PC-9 (cell line): ENCODE data around the gene VWA3A. TPM values are rescaled to one million over a fixed set of nuclear protein-coding genes. Genes with fewer than 3 reads are reported as not detected.
"Not testable (repeated sequence)": the region's sequence is repeated elsewhere in the genome, so short reads cannot be mapped to it uniquely, and the experiment has no call there.

Experiments used
- BruUV-seq: library from RNA; stranded (reverse); fragments of 400-500 nt; replicated peaks from 2 replicates; lab custom pipeline; 2021; lab: Mats Ljungman, UMichigan
- CTCF ChIA-PET: fragments of 300-600 bp; sonication (Branson Sonifier 250); formaldehyde crosslinking; loops from one replicate; lab custom pipeline; 2022; ENCODE audit warnings: antibody characterized with exemption; lab: Charles Lee
- POLR2A ChIA-PET: fragments of 300-600 bp; sonication (Branson Sonifier 250); formaldehyde crosslinking; loops from one replicate; lab custom pipeline; 2022; ENCODE audit warnings: antibody characterized with exemption; ENCODE audit not compliant: unreplicated experiment; lab: Charles Lee
- DNase-seq, 2 experiments: peaks; one replicate each; pipeline versions ENCODE4 v3.0.0 to v3.0.0-alpha.2; 2015 to 2022; ENCODE audit warnings: mixed read lengths in 1 of 2
- H2AFZ ChIP-seq: fragments of 200-600 bp; sonication (generic); 2 replicates; pipeline ENCODE4 v1.8.1; 2017; ENCODE audit warnings: antibody characterized with exemption
- H3F3A ChIP-seq: fragments of 200-600 bp; sonication (generic); 2 replicates; pipeline ENCODE4 v1.8.1; 2017; ENCODE audit warnings: antibody characterized with exemption, mild to moderate bottlenecking, low read depth; ENCODE audit not compliant: insufficient read depth
- H3K27ac ChIP-seq: fragments of 200-600 bp; sonication (generic); 2 replicates; pipeline ENCODE4 v1.6.1; 2016; ENCODE audit warnings: mixed run types
- H3K27me3 ChIP-seq: fragments of 200-600 bp; sonication (generic); 2 replicates; pipeline ENCODE4 v1.6.1; 2016; ENCODE audit warnings: low read depth, mixed run types; ENCODE audit not compliant: insufficient read depth
- H3K36me3 ChIP-seq: fragments of 200-600 bp; sonication (generic); 2 replicates; pipeline ENCODE4 v1.6.1; 2016; ENCODE audit warnings: low read depth, mixed run types
- H3K4me1 ChIP-seq: fragments of 200-600 bp; sonication (generic); replicated peaks from 2 replicates; pipeline ENCODE4 v1.6.1; 2016; ENCODE audit warnings: mixed run types; ENCODE audit not compliant: insufficient read depth
- H3K4me2 ChIP-seq: fragments of 200-600 bp; sonication (generic); 2 replicates; pipeline ENCODE4 v1.6.1; 2017; ENCODE audit warnings: mixed run types
- H3K4me3 ChIP-seq: fragments of 200-600 bp; sonication (generic); 2 replicates; pipeline ENCODE4 v1.6.1; 2016; ENCODE audit warnings: mixed run types
- H3K79me2 ChIP-seq: fragments of 200-600 bp; sonication (generic); 2 replicates; pipeline ENCODE4 v1.6.1; 2017; ENCODE audit warnings: low read depth, mixed run types
- H3K9me2 ChIP-seq: fragments of 200-600 bp; sonication (generic); 2 replicates; pipeline ENCODE4 v1.8.1; 2017; ENCODE audit warnings: mild to moderate bottlenecking; ENCODE audit not compliant: insufficient read depth
- H3K9me3 ChIP-seq: fragments of 200-600 bp; sonication (generic); 2 replicates; pipeline ENCODE4 v1.8.1; 2016; ENCODE audit warnings: low read depth; ENCODE audit not compliant: insufficient read depth
- H4K20me1 ChIP-seq: fragments of 200-600 bp; sonication (generic); 2 replicates; pipeline ENCODE4 v1.8.1; 2017; ENCODE audit not compliant: insufficient read depth
- CTCF ChIP-seq: fragments of 200-600 bp; sonication (generic); conservative IDR thresholded peaks from 2 replicates; pipeline ENCODE4 v1.6.1; 2017; ENCODE audit warnings: mixed run types, antibody characterized with exemption, mild to moderate bottlenecking, moderate library complexity
- EZH2 ChIP-seq: fragments of 200-600 bp; sonication (generic); IDR thresholded peaks from 2 replicates; pipeline ENCODE4 v1.8.0; 2017; ENCODE audit warnings: antibody characterized with exemption, low read depth
- intact Hi-C: fragments of 100-400 bp; cut with micrococcal nuclease; formaldehyde crosslinking; loops from one replicate; pipeline ENCODE4 v1.10.0; 2022; ENCODE audit not compliant: unreplicated experiment
- total RNA-seq: library from RNA; stranded (reverse); gene quantifications from 2 replicates; pipeline ENCODE4 v1.2.3, GENCODE V29; 2021

VWA3A gene
- total RNA-seq, 1 experiment from 2014 or later = 0.83 TPM

- ChIA-PET POLR2A (no interaction called here), CTCF (no interaction called here)
- no peaks in the 10 kb centered on the region for H4K20me1 ChIP-seq
- H3K4me2 ChIP-seq = no peak overlapping the region
- no peaks in the 10 kb centered on the region for H3K79me2 ChIP-seq
- H3K4me1 ChIP-seq = peaks cover 9% of the 10 kb centered on the region; the same call in 1 of the 2 replicates
- H3K36me3 ChIP-seq = no peaks in the 10 kb centered on the region
- TF ChIP-seq EZH2 = no peak
- TF ChIP-seq CTCF = no peak
- no peak overlapping the region for H3K27ac ChIP-seq
- 0 out of 2 replicates have a peak, but pooled peaks cover 6% of the 10 kb centered on the region for H3F3A ChIP-seq
- intact Hi-C loops = no loop called here
- no peak overlapping the region for H2AFZ ChIP-seq
- DNase-seq = no peak
- H3K4me3 ChIP-seq = no peak overlapping the region
- H3K9me3 ChIP-seq = no peaks in the 10 kb centered on the region
- H3K27me3 ChIP-seq = no peaks in the 10 kb centered on the region; the same call in 1 of the 2 replicates
- BruUV-seq = no TSS peak
- H3K9me2 ChIP-seq = no peaks in the 10 kb centered on the region
These were observed 59.1 kb downstream of the VWA3A start for GRCh38 chr16:22151246-22151998.

GRCh38 chr16:22152316-22152715 lies 60.0 kb downstream of the VWA3A start:
- peaks cover 9% of the 10 kb centered on the region; the same call in 1 of the 2 replicates for H3K4me1 ChIP-seq
- intact Hi-C loops = no loop called here
- ChIA-PET POLR2A (no interaction called here), CTCF (no interaction called here)
- H3K4me3 ChIP-seq = no peak overlapping the region
- TF ChIP-seq EZH2 (no peak), CTCF (no peak)
- no peak for DNase-seq
- H3K36me3 ChIP-seq = no peaks in the 10 kb centered on the region
- no peak overlapping the region for H2AFZ ChIP-seq
- no peaks in the 10 kb centered on the region for H3K9me3 ChIP-seq
- 0 out of 2 replicates have a peak, but pooled peaks cover 6% of the 10 kb centered on the region for H3F3A ChIP-seq
- no peaks in the 10 kb centered on the region for H3K9me2 ChIP-seq
- no TSS peak for BruUV-seq
- no peak overlapping the region for H3K27ac ChIP-seq
- H4K20me1 ChIP-seq = no peaks in the 10 kb centered on the region
- H3K4me2 ChIP-seq = no peak overlapping the region
- no peaks in the 10 kb centered on the region; the same call in 1 of the 2 replicates for H3K27me3 ChIP-seq
- H3K79me2 ChIP-seq = no peaks in the 10 kb centered on the region

GRCh38 chr16:22153078-22153477 lies 60.7 kb downstream of the VWA3A start:
- H4K20me1 ChIP-seq, CTCF ChIA-PET, H3K9me3 ChIP-seq, H3K79me2 ChIP-seq, H3K4me1 ChIP-seq, H3K36me3 ChIP-seq, H2AFZ ChIP-seq, DNase-seq, H3K9me2 ChIP-seq, H3K27ac ChIP-seq, intact Hi-C loops, H3K4me3 ChIP-seq, H3F3A ChIP-seq, H3K27me3 ChIP-seq, H3K4me2 ChIP-seq, BruUV-seq: not testable (repeated sequence)
- POLR2A ChIA-PET = interaction anchor here (0.6 kb wide), 1 partner anchor 139 kb away, joined by 4 read pairs; no protein-coding TSS in a partner anchor
